K562 (cell line): ENCODE data around the gene FREM3. TPM values are rescaled to one million over a fixed set of nuclear protein-coding genes. Genes with fewer than 3 reads are reported as not detected.

Experiments used
- CAMTA2 ChIP-seq: fragments of 250-450 bp; sonication (Bioruptor Pico); conservative IDR thresholded peaks from 2 replicates; pipeline ENCODE4 v1.5.1; 2022
- DIDO1 ChIP-seq: fragments of 450-650 bp; IDR thresholded peaks from 2 replicates; pipeline ENCODE4 v1.6.1; 2016; ENCODE audit warnings: low read depth, missing biosample characterization, missing genetic modification characterization
- HDAC1 ChIP-seq, 2 experiments: fragments of 450-650 bp; IDR thresholded peaks; 2 replicates each; pipeline ENCODE4 v1.6.1; 2016 to 2017; ENCODE audit warnings: inconsistent platforms in 1 of 2, mild to moderate bottlenecking in 1 of 2, moderate library complexity in 1 of 2
- PTTG1 ChIP-seq: fragments of 450-650 bp; IDR thresholded peaks from 2 replicates; pipeline ENCODE4 v1.6.1; 2016; ENCODE audit warnings: low read depth, mild to moderate bottlenecking, missing genetic modification characterization, missing compliant biosample characterization
- RUNX1 ChIP-seq: sonication (generic); IDR thresholded peaks from 2 replicates; pipeline ENCODE4 v1.6.1; 2016; ENCODE audit warnings: antibody characterized with exemption, low read depth
- SP2 ChIP-seq: IDR thresholded peaks from 2 replicates; pipeline ENCODE4 v1.6.1; 2011; ENCODE audit warnings: mild to moderate bottlenecking, low read depth, low read length, moderate library complexity; ENCODE audit not compliant: poor library complexity, severe bottlenecking; ENCODE audit errors: extremely low read depth
- TCF3 ChIP-seq: sonication (generic); formaldehyde crosslinking; IDR thresholded peaks from 2 replicates; pipeline ENCODE4 v1.4.0; 2020; ENCODE audit warnings: mild to moderate bottlenecking, missing genetic modification reagents
- ZNF175 ChIP-seq: fragments of 200-800 bp; sonication (Bioruptor generic); IDR thresholded peaks from 2 replicates; pipeline ENCODE4 v1.6.1; 2016; ENCODE audit warnings: low read depth, mild to moderate bottlenecking, missing genetic modification characterization, missing compliant biosample characterization
- ZNF217 ChIP-seq: sonication (generic); formaldehyde crosslinking; IDR thresholded peaks from 2 replicates; pipeline ENCODE4 v1.8.0; 2022; ENCODE audit warnings: mild to moderate bottlenecking, missing genetic modification reagents
- ZNF717 ChIP-seq: fragments of 250-450 bp; sonication (Bioruptor Pico); IDR thresholded peaks from 2 replicates; pipeline ENCODE4 v1.5.0; 2021
- polyA plus RNA-seq, 8 experiments: library from polyadenylated mRNA; depleted of rRNA in 4 of 8; stranded (reverse) in 5 of 8; unstranded in 3 of 8; fragments of >200 nt; fragmentation: Nextera tagmentation in 2 of 8; fragmentation: Illumina TruSeq in 1 of 8; extraction: Ambion mirVana in 2 of 8; extraction: Trizol in 1 of 8; gene quantifications; 2 replicates each; pipeline versions ENCODE4 v1.2.1 to v1.2.3, GENCODE V29; 2011 to 2014; ENCODE audit warnings: inconsistent platforms in 1 of 8, missing spikeins in 1 of 8
- total RNA-seq, 7 experiments: library from RNA; depleted of rRNA in 6 of 7; stranded (reverse); fragments of >200 nt in 6 of 7; fragmentation: Illumina TruSeq in 2 of 7; extraction: Trizol in 2 of 7; gene quantifications; 2 replicates each; pipeline versions ENCODE4 v1.2.1 to v1.2.3, GENCODE V29; 2011 to 2021; ENCODE audit warnings: low replicate concordance in 1 of 7
- TF ChIP-seq, protein P1 (sequence below), 2 experiments: fragments of 450-650 bp; IDR thresholded peaks; 2 replicates each; pipeline ENCODE4 v1.6.1; 2018; ENCODE audit warnings: mild to moderate bottlenecking in 2 of 2, low read depth in 1 of 2; ENCODE audit not compliant: partially characterized antibody in 2 of 2
- TF ChIP-seq, protein P2 (sequence below), 3 experiments: fragments of 200-800 bp in 1 of 3; sonication (Bioruptor generic) in 1 of 3; sonication (generic) in 1 of 3; formaldehyde crosslinking in 1 of 3; IDR thresholded peaks; 2 replicates each; pipeline versions ENCODE4 v1.6.1 to v1.8.0; 2016 to 2022; ENCODE audit warnings: mild to moderate bottlenecking in 2 of 3, missing compliant biosample characterization in 2 of 3, missing genetic modification characterization in 2 of 3, missing genetic modification reagents in 1 of 3

Gene FREM3
- total and polyA plus RNA-seq, 9 of the 15 experiments (the other 6 are each of a cell fraction or from before 2014, with no cell fraction given) = not detected

DNA sequence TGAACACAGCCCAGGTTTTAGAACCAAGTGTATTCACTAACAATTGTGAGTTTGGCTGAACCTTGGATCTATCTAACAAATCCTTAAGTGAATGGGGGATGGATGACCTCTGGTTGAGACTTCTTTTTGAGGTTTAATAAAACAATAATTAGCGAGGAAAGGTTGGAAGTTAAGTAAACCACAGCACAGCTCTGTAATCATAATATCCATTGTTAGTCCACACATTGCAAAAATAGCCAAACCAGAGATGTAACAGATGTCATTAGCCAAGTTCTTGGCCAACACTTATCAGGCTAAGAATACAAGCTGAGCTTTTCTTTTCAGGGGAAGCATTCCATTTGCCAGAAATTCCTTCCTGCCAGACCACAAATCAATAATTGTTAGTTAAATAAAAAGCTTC, 59.1 kb downstream of the FREM3 start (continued):
- TF ChIP-seq, protein P1, sequence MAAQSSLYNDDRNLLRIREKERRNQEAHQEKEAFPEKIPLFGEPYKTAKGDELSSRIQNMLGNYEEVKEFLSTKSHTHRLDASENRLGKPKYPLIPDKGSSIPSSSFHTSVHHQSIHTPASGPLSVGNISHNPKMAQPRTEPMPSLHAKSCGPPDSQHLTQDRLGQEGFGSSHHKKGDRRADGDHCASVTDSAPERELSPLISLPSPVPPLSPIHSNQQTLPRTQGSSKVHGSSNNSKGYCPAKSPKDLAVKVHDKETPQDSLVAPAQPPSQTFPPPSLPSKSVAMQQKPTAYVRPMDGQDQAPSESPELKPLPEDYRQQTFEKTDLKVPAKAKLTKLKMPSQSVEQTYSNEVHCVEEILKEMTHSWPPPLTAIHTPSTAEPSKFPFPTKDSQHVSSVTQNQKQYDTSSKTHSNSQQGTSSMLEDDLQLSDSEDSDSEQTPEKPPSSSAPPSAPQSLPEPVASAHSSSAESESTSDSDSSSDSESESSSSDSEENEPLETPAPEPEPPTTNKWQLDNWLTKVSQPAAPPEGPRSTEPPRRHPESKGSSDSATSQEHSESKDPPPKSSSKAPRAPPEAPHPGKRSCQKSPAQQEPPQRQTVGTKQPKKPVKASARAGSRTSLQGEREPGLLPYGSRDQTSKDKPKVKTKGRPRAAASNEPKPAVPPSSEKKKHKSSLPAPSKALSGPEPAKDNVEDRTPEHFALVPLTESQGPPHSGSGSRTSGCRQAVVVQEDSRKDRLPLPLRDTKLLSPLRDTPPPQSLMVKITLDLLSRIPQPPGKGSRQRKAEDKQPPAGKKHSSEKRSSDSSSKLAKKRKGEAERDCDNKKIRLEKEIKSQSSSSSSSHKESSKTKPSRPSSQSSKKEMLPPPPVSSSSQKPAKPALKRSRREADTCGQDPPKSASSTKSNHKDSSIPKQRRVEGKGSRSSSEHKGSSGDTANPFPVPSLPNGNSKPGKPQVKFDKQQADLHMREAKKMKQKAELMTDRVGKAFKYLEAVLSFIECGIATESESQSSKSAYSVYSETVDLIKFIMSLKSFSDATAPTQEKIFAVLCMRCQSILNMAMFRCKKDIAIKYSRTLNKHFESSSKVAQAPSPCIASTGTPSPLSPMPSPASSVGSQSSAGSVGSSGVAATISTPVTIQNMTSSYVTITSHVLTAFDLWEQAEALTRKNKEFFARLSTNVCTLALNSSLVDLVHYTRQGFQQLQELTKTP (IDR thresholded peaks at IDR 0.05; ENCODE audit: low read depth in 1 of 2, partially characterized antibody in 2 of 2) = no peak
- TF ChIP-seq RUNX1 (no peak), PTTG1 (tag) (no peak), ZNF717 (CRISPR knock-in tag) (no peak), SP2 (no peak), DIDO1 (tag) (no peak), ZNF217 (no peak), HDAC1 (IDR thresholded peaks at IDR 0.05) (no peak), ZNF175 (CRISPR knock-in tag) (no peak), TCF3 (CRISPR knock-in tag) (no peak), CAMTA2 (CRISPR knock-in tag) (no peak)
- TF ChIP-seq, protein P2, sequence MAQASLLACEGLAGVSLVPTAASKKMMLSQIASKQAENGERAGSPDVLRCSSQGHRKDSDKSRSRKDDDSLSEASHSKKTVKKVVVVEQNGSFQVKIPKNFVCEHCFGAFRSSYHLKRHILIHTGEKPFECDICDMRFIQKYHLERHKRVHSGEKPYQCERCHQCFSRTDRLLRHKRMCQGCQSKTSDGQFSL (CRISPR knock-in tag; IDR thresholded peaks at IDR 0.05) = no peak
- TF ChIP-seq, protein P2 (tag; IDR thresholded peaks at IDR 0.05) = no peak
